IMR-90 (cell line): ENCODE data around the gene ANKHD1. TPM values are rescaled to one million over a fixed set of nuclear protein-coding genes. Genes with fewer than 3 reads are reported as not detected.

Experiments used
- ATAC-seq: fragments of 200-7000 bp; cut with Tn5 transposase; 2 replicates; pipeline ENCODE4 v1.9.1; 2020; ENCODE audit warnings: low read depth, mild to moderate bottlenecking, moderate library complexity
- BruUV-seq: library from RNA; stranded (reverse); fragments of 400-500 nt; replicated peaks from 2 replicates; lab custom pipeline; 2021; lab: Mats Ljungman, UMichigan
- CTCF ChIA-PET: fragments of 300-600 bp; formaldehyde crosslinking; extraction: SDS; loops from one replicate; lab custom pipeline; 2021; ENCODE audit warnings: antibody characterized with exemption; lab: Yijun Ruan, JAX
- POLR2A ChIA-PET: fragments of 300-600 bp; sonication (Branson Sonifier 250); formaldehyde crosslinking; loops from one replicate; lab custom pipeline; 2022; ENCODE audit warnings: antibody characterized with exemption; ENCODE audit not compliant: unreplicated experiment; lab: Charles Lee
- DNase-seq: peaks from one replicate; pipeline ENCODE4 v3.0.0; 2013
- H2AFZ ChIP-seq: replicated peaks from 2 replicates; pipeline ENCODE3; 2013; ENCODE audit warnings: low read length, mild to moderate bottlenecking; ENCODE audit not compliant: poor library complexity
- H2AK5ac ChIP-seq: 2 replicates; pipeline ENCODE4 v1.6.1; 2013; ENCODE audit warnings: low read depth, low read length, inconsistent platforms
- H2AK9ac ChIP-seq: replicated peaks from 2 replicates; pipeline ENCODE3; 2013; ENCODE audit warnings: mild to moderate bottlenecking, low read depth, low read length, moderate library complexity; ENCODE audit not compliant: poor library complexity
- H2BK120ac ChIP-seq: 2 replicates; pipeline ENCODE4 v1.6.1; 2013; ENCODE audit warnings: low read depth, low read length, inconsistent platforms
- H2BK15ac ChIP-seq: 3 replicates; pipeline ENCODE4 v1.6.1; 2013; ENCODE audit warnings: low read depth, low read length, inconsistent platforms
- H2BK20ac ChIP-seq: 2 replicates; pipeline ENCODE4 v1.6.1; 2013; ENCODE audit warnings: low read depth, mild to moderate bottlenecking, inconsistent platforms, low read length, moderate library complexity
- H2BK5ac ChIP-seq: 2 replicates; pipeline ENCODE4 v1.6.1; 2013; ENCODE audit warnings: mild to moderate bottlenecking, low read depth, low read length, inconsistent platforms; ENCODE audit not compliant: poor library complexity, severe bottlenecking
- H3K14ac ChIP-seq: replicated peaks from 2 replicates; pipeline ENCODE4 v1.6.1; 2013; ENCODE audit warnings: low read depth, low read length, inconsistent platforms
- H3K18ac ChIP-seq: 2 replicates; pipeline ENCODE4 v1.6.1; 2013; ENCODE audit warnings: low read depth, low read length, control low read depth
- H3K23ac ChIP-seq: 2 replicates; pipeline ENCODE4 v1.6.1; 2013; ENCODE audit warnings: low read depth, low read length, inconsistent platforms
- H3K27ac ChIP-seq: 2 replicates; pipeline ENCODE4 v1.5.1; 2013; ENCODE audit warnings: mild to moderate bottlenecking, control low read depth, low read length; ENCODE audit not compliant: insufficient read depth
- H3K27me3 ChIP-seq: 2 replicates; pipeline ENCODE4 v1.6.1; 2013; ENCODE audit warnings: low read length; ENCODE audit not compliant: control insufficient read depth, insufficient read depth
- H3K36me3 ChIP-seq: 2 replicates; pipeline ENCODE4 v1.6.1; 2013; ENCODE audit warnings: low read length, mixed read lengths; ENCODE audit not compliant: control insufficient read depth, insufficient read depth
- H3K4ac ChIP-seq: 2 replicates; pipeline ENCODE4 v1.6.1; 2013; ENCODE audit warnings: low read depth, low read length, inconsistent platforms
- H3K4me1 ChIP-seq: 2 replicates; pipeline ENCODE4 v1.6.1; 2013; ENCODE audit warnings: low read length, mixed read lengths; ENCODE audit not compliant: control insufficient read depth, insufficient read depth
- H3K4me2 ChIP-seq: 2 replicates; pipeline ENCODE4 v1.6.1; 2013; ENCODE audit warnings: low read depth, mild to moderate bottlenecking, control low read depth, low read length, moderate library complexity
- H3K4me3 ChIP-seq: 2 replicates; pipeline ENCODE4 v1.5.1; 2013; ENCODE audit warnings: low read depth, mild to moderate bottlenecking, control low read depth, low read length, moderate library complexity; ENCODE audit not compliant: insufficient read depth
- H3K56ac ChIP-seq: 2 replicates; pipeline ENCODE4 v1.6.1; 2013; ENCODE audit warnings: low read length, inconsistent platforms; ENCODE audit not compliant: insufficient read depth; ENCODE audit errors: extremely low read depth
- H3K79me1 ChIP-seq, 2 experiments: 2 replicates each; pipeline ENCODE4 v1.6.1; 2013; ENCODE audit warnings: low read length in 2 of 2, inconsistent platforms in 1 of 2, low read depth in 1 of 2
- H3K9ac ChIP-seq: 2 replicates; pipeline ENCODE4 v1.6.1; 2013; ENCODE audit warnings: low read depth, low read length, control low read depth
- H3K9me1 ChIP-seq: 2 replicates; pipeline ENCODE4 v1.6.1; 2013; ENCODE audit warnings: low read length, inconsistent platforms; ENCODE audit not compliant: insufficient read depth
- H3K9me3 ChIP-seq: 2 replicates; pipeline ENCODE4 v1.6.1; 2013; ENCODE audit warnings: low read length; ENCODE audit not compliant: control insufficient read depth, insufficient read depth
- H4K20me1 ChIP-seq: 2 replicates; pipeline ENCODE4 v1.6.1; 2013; ENCODE audit warnings: low read length, inconsistent platforms; ENCODE audit not compliant: insufficient read depth
- H4K5ac ChIP-seq: 2 replicates; pipeline ENCODE4 v1.6.1; 2013; ENCODE audit warnings: mild to moderate bottlenecking, low read depth, low read length, control low read depth
- H4K8ac ChIP-seq, 2 experiments: 2 replicates each; pipeline ENCODE4 v1.6.1; 2013; ENCODE audit warnings: low read depth in 2 of 2, low read length in 2 of 2, control low read depth in 1 of 2, inconsistent platforms in 1 of 2
- H4K91ac ChIP-seq: 2 replicates; pipeline ENCODE4 v1.6.1; 2013; ENCODE audit warnings: low read depth, low read length, inconsistent platforms; ENCODE audit not compliant: insufficient read depth
- BHLHE40 ChIP-seq: fragments of 150-350 bp; IDR thresholded peaks from 2 replicates; pipeline ENCODE4 v1.6.1; 2016; ENCODE audit warnings: mild to moderate bottlenecking, low read depth, low read length
- RAD21 ChIP-seq: IDR thresholded peaks from 2 replicates; pipeline ENCODE4 v1.6.1; 2012; ENCODE audit warnings: low read length, improper control_type of control experiment
- SMC3 ChIP-seq: fragments of 150-350 bp; IDR thresholded peaks from 2 replicates; pipeline ENCODE4 v1.6.1; 2016; ENCODE audit warnings: low read depth, mild to moderate bottlenecking, antibody characterized with exemption, low read length, moderate library complexity
- WGBS, 2 experiments: methylation state at CpG; one replicate each; pipeline versions ENCODE4 v1.1.5 to v1.1.7; 2013; ENCODE audit warnings: missing lambda C conversion rate in 2 of 2; ENCODE audit not compliant: insufficient read length in 1 of 2; ENCODE audit errors: extremely low coverage in 2 of 2; 5-methylcytosine and 5-hydroxymethylcytosine counted together
- dilution Hi-C: fragments of 300-500 bp; cut with HindIII; formaldehyde crosslinking; loops from one replicate; pipeline ENCODE4 v1.14.3; 2018; ENCODE audit warnings: low sequenced_read_pairs; ENCODE audit not compliant: unreplicated experiment
- in situ Hi-C: fragments of 300-500 bp; cut with MboI; formaldehyde crosslinking; loops from 3 replicates; pipeline ENCODE4 v1.14.3; 2019; ENCODE audit warnings: low sequenced_read_pairs, inconsistent platforms, mixed read lengths
- intact Hi-C: fragments of 100-400 bp; cut with micrococcal nuclease; formaldehyde crosslinking; loops from 2 replicates; pipeline ENCODE4 v1.10.0; 2022
- polyA plus RNA-seq, 3 experiments: library from polyadenylated mRNA; depleted of rRNA; stranded (reverse); fragments of >200 nt; gene quantifications; 2 replicates each; pipeline ENCODE4 v1.2.3, GENCODE V29; 2012; ENCODE audit warnings: low replicate concordance in 1 of 3
- total RNA-seq: library from RNA; depleted of rRNA; stranded (reverse); fragments of >200 nt; gene quantifications from 2 replicates; pipeline ENCODE4 v1.2.3, GENCODE V29; 2012
- TF ChIP-seq, protein P1 (sequence below): conservative IDR thresholded peaks from 2 replicates; pipeline ENCODE4 v1.5.1; 2012; ENCODE audit warnings: mild to moderate bottlenecking, low read depth, low read length, improper control_type of control experiment

The ANKHD1 gene
- total and polyA plus RNA-seq, 2 of the 4 experiments (the other 2 are of a cell fraction), result 32.1 to 36.7 TPM

DNA sequence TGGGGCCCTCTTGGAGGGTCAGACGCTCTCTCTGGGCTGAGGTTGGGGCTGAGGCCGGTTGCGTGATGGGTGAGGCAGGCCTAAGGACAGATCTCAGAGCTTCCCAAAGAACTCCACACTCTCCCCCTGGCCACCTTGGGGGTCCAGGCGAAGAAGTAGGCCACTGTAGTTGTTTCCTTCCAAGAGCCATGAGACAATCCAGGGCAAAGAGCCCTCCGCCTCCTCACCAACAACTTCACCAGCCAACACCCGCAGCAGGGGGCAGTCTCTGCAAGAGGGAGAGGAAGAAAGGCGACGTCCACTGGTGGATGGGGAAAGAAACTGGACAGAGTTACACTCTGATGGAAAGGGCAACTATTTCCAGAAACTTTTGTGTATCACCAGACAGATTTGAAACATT lies 173.7 kb downstream of the ANKHD1 start:
- no peak overlapping the region for H2BK120ac ChIP-seq
- H4K8ac ChIP-seq, result no peak overlapping the region
- H4K91ac ChIP-seq, result no peak overlapping the region
- no peaks in the 10 kb centered on the region; a peak in 1 of 4 replicates for H3K79me1 ChIP-seq
- CTCF ChIA-PET, result no interaction called here
- H2AK9ac ChIP-seq, result no peak overlapping the region
- H3K18ac ChIP-seq, result no peak overlapping the region
- no peak overlapping the region for H4K5ac ChIP-seq
- no peak overlapping the region for H3K27ac ChIP-seq
- dilution Hi-C loops, result no loop called here
- H3K36me3 ChIP-seq, result 0 out of 2 replicates have a peak, but pooled peaks cover 2% of the 10 kb centered on the region
- in situ Hi-C loops, result no loop called here
- TF ChIP-seq BHLHE40 (no peak), RAD21 (peak; percentile 48; the same call in 1 of the 2 replicates), SMC3 (peak; percentile 46)
- TF ChIP-seq, protein P1, sequence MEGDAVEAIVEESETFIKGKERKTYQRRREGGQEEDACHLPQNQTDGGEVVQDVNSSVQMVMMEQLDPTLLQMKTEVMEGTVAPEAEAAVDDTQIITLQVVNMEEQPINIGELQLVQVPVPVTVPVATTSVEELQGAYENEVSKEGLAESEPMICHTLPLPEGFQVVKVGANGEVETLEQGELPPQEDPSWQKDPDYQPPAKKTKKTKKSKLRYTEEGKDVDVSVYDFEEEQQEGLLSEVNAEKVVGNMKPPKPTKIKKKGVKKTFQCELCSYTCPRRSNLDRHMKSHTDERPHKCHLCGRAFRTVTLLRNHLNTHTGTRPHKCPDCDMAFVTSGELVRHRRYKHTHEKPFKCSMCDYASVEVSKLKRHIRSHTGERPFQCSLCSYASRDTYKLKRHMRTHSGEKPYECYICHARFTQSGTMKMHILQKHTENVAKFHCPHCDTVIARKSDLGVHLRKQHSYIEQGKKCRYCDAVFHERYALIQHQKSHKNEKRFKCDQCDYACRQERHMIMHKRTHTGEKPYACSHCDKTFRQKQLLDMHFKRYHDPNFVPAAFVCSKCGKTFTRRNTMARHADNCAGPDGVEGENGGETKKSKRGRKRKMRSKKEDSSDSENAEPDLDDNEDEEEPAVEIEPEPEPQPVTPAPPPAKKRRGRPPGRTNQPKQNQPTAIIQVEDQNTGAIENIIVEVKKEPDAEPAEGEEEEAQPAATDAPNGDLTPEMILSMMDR, result peak; percentile 45; the same call in 1 of the 2 replicates
- H3K27me3 ChIP-seq, result no peaks in the 10 kb centered on the region
- H3K9ac ChIP-seq, result no peak overlapping the region
- H3K4me1 ChIP-seq, result peaks cover 5% of the 10 kb centered on the region; the same call in 1 of the 2 replicates
- H3K4me3 ChIP-seq, result no peak overlapping the region
- POLR2A ChIA-PET, result interaction anchor here (0.5 kb wide), 1 partner anchor 160 kb away, joined by 5 read pairs; no protein-coding TSS in a partner anchor
- H3K23ac ChIP-seq, result no peak overlapping the region
- no peak overlapping the region for H3K14ac ChIP-seq
- H2BK15ac ChIP-seq, result no peak overlapping the region
- H2AFZ ChIP-seq, result peak overlapping the region; percentile 9
- H2AK5ac ChIP-seq, result no peak overlapping the region
- H3K4ac ChIP-seq, result no peak overlapping the region
- no CpG with 5 or more reads among the region's 8 CpGs for WGBS, 2 experiments
- DNase-seq (peak; percentile 26), ATAC-seq (peak; percentile 52; the same call in 1 of the 2 replicates)
- H3K9me1 ChIP-seq, result peaks cover 2% of the 10 kb centered on the region; the same call in 1 of the 2 replicates
- intact Hi-C loops, result loop anchor here (1.0 kb wide), 1 partner anchor 60 kb away; no protein-coding TSS in a partner anchor
- no peak overlapping the region for H3K4me2 ChIP-seq
- no peak overlapping the region for H2BK5ac ChIP-seq
- H3K9me3 ChIP-seq, result no peaks in the 10 kb centered on the region
- no TSS peak for BruUV-seq
- no peak overlapping the region for H2BK20ac ChIP-seq
- H3K56ac ChIP-seq, result no peak overlapping the region
- no peaks in the 10 kb centered on the region for H4K20me1 ChIP-seq
